CD4-positive, alpha-beta T cell treated with Interleukin-12 subunit alpha and Interleukin-12 subunit beta, for 1 hour (primary cell): ENCODE measurements around the gene MTNR1A.

ENCODE experiments used
- DNase-seq: peaks from one replicate; pipeline ENCODE4 v3.0.0-alpha.2; 2020

Gene MTNR1A

DNA sequence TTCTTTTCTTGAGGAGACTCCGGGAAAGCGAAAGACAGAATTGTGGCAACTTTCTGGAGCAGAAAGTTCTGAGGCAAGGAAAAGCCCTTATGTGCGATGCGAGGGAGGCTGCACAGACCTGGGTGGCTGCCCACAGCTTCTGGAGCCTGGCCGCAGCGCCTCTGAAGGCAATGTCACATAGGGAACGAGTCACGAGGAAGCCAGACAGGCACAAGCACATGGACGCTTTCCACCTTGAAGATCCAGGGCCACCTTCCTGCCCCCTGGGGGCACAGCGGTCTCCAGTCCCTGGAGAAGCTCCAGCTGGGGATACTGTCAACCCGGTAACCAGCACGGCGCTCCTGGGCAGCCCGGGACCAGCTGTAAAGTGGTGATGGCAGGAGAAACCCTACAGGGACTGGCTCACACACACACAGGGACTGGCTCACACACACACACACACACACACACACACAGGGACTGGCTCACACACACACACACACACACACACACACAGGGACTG lies 69.8 kb downstream of the MTNR1A start:
- no peak for DNase-seq

DNA sequence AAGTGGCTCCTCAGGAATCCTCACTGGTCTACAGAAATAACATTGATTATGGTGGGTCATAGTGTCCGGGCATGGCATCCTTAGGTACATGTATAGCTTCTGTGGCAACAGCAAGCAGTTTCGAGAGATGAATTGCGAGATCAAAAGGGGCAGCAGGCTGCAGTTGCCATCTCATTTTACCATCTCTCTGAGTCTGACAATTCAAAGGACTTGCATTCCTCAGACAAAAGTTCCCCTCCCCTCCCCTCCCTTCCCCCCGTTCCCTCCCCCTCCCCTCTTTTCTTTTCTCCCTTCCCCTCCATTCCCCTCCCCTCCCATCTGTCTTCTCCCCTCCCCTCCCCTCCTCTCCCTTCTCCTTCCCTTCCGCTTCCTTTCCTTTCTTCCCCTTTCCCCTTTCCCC lies 70.2 kb downstream of the MTNR1A start:
- DNase-seq, result no peak

DNA sequence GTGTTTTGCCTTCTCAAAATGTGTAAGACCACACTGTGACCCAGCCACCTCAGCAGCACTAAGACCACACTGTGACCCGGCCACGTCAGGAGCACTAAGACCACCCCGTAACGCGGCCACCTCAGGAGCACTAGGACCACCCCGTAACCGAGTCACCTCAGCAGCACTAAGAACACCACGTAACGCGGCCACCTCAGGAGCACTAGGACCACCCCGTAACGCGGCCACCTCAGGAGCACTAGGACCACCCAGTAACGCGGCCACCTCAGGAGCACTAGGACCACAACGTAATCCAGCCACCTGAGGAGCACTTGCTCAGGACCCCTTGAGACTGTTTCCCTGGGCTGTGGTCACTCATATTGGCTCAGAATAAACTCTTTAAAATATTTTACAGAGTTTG lies 71.7 kb downstream of the MTNR1A start:
- no peak for DNase-seq
